Uterus (tissue), 4 donors: ENCODE measurements around the gene PLK4. TPM values are rescaled to one million over a fixed set of nuclear protein-coding genes. Genes with fewer than 3 reads are reported as not detected.

Experiments
- DNase-seq, 2 donors: peaks; one replicate each; pipeline ENCODE4 v3.0.0-alpha.2; 2019 to 2020
- H3K27ac ChIP-seq, 2 donors: fragments of 200-600 bp; sonication (generic); 1 replicate in 1 of 2; 2 replicates in 1 of 2; pipeline ENCODE4 v1.5.1; 2016 to 2018
- H3K27me3 ChIP-seq, 2 donors: fragments of 200-600 bp; sonication (generic); one replicate each; pipeline ENCODE4 v1.5.1; 2018 to 2019; ENCODE audit warnings: control low read depth in 1 of 2
- H3K36me3 ChIP-seq, 2 donors: fragments of 200-600 bp; sonication (generic); one replicate each; pipeline ENCODE4 v1.5.1; 2019; ENCODE audit warnings: control low read depth in 1 of 2
- H3K4me1 ChIP-seq, 2 donors: fragments of 200-600 bp; sonication (generic); one replicate each; pipeline ENCODE4 v1.5.1; 2018 to 2019; ENCODE audit warnings: control low read depth in 1 of 2
- H3K4me3 ChIP-seq, 2 donors: fragments of 200-600 bp; sonication (generic); 1 replicate in 1 of 2; 2 replicates in 1 of 2; pipeline ENCODE4 v1.5.1; 2018 to 2019; ENCODE audit warnings: mild to moderate bottlenecking in 1 of 2
- H3K9me3 ChIP-seq, 2 donors: fragments of 200-600 bp; sonication (generic); one replicate each; pipeline ENCODE4 v1.5.1; 2019; ENCODE audit warnings: control low read depth in 1 of 2
- POLR2A ChIP-seq, 2 donors: fragments of 450-650 bp; IDR thresholded peaks; one replicate each; pipeline ENCODE4 v1.6.1; 2016; ENCODE audit warnings: antibody characterized with exemption in 2 of 2, mild to moderate bottlenecking in 1 of 2, moderate library complexity in 1 of 2
- intact Hi-C: fragments of 100-400 bp; cut with DNase I; formaldehyde crosslinking; loops from one replicate; pipeline ENCODE4 v1.15.1; 2023; ENCODE audit warnings: low total_unique reads
- total RNA-seq, 4 donors: library from RNA; depleted of rRNA in 3 of 4; stranded (reverse); fragments of >200 nt in 3 of 4; gene quantifications; one replicate each; pipeline versions ENCODE4 v1.1.0 to v1.2.4, GENCODE V29; 2014 to 2023
- TF ChIP-seq, protein P1 (sequence below), 4 experiments: fragments of 200-600 bp in 2 of 4; fragments of 450-650 bp in 2 of 4; sonication (generic) in 2 of 4; IDR thresholded peaks; one replicate each; pipeline ENCODE4 v1.5.1; 2016 to 2019; ENCODE audit warnings: antibody characterized with exemption in 4 of 4, mild to moderate bottlenecking in 2 of 4, moderate library complexity in 1 of 4
- donor health status: DM: yes; HTN: yes; CAD: no.

Gene PLK4
- total RNA-seq, 4 donors from 2014 or later: 0.77 to 17.7 (median 1.0) TPM; not detected in 1

GRCh38 chr4:127856813-127857447, 23.8 kb upstream of the PLK4 start:
- no peak for TF ChIP-seq POLR2A (IDR thresholded peaks at IDR 0.05)
- TF ChIP-seq, protein P1, sequence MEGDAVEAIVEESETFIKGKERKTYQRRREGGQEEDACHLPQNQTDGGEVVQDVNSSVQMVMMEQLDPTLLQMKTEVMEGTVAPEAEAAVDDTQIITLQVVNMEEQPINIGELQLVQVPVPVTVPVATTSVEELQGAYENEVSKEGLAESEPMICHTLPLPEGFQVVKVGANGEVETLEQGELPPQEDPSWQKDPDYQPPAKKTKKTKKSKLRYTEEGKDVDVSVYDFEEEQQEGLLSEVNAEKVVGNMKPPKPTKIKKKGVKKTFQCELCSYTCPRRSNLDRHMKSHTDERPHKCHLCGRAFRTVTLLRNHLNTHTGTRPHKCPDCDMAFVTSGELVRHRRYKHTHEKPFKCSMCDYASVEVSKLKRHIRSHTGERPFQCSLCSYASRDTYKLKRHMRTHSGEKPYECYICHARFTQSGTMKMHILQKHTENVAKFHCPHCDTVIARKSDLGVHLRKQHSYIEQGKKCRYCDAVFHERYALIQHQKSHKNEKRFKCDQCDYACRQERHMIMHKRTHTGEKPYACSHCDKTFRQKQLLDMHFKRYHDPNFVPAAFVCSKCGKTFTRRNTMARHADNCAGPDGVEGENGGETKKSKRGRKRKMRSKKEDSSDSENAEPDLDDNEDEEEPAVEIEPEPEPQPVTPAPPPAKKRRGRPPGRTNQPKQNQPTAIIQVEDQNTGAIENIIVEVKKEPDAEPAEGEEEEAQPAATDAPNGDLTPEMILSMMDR (IDR thresholded peaks at IDR 0.05): no peak
- Histone ChIP-seq H3K36me3 (no peaks in the 10 kb centered on the region), H3K9me3 (no peaks in the 10 kb centered on the region), H3K27ac (no peak overlapping the region), H3K4me3 (no peak overlapping the region), H3K4me1 (no peaks in the 10 kb centered on the region), H3K27me3 (no peaks in the 10 kb centered on the region)
- intact Hi-C loops: no loop called here
- DNase-seq: no peak

DNA sequence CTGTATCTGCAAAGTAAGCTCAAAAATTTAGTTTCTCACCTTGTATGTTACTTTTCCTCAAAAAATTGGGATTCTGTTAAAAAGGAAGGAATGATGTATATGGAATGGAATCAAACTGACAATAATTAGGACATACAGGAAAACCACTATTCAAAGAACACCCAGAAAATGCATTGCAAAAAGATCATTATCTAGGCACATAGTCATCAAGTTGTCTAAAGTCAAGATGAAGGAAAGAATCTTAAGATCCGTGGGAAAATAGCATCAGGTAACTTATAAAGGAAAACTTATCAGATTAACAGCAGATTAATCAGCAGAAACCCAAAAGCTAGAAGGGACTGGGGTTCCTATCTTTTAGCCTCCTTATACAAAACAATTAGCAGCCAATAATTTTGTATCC, 23.1 kb upstream of the PLK4 start:
- Histone ChIP-seq H3K9me3 (no peaks in the 10 kb centered on the region), H3K36me3 (no peaks in the 10 kb centered on the region), H3K4me1 (no peaks in the 10 kb centered on the region), H3K27me3 (no peaks in the 10 kb centered on the region), H3K27ac (no peak overlapping the region), H3K4me3 (no peak overlapping the region)
- intact Hi-C loops: no loop called here
- TF ChIP-seq, protein P1 (IDR thresholded peaks at IDR 0.05): no peak
- no peak for TF ChIP-seq POLR2A (IDR thresholded peaks at IDR 0.05)
- no peak for DNase-seq

DNA sequence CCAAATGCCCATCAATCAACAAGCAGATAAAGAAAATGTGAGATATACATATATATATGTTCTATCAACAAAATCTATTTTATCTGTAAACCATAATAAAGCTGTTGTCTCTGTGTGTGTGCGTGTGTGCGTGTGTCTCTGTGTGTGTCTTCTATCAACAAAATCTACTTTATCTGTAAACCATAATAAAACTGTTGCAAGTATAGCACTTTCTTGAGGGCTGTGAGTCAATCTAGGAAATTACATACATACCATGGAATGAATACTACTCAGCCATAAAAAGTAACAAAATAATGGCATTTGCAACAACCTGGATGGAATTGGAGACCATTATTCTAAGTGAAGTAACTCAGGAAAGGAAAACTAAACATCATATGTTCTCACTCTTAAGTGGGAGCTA, 12.5 kb upstream of the PLK4 start:
- Histone ChIP-seq H3K27me3 (no peaks in the 10 kb centered on the region), H3K4me3 (no peak overlapping the region), H3K36me3 (no peaks in the 10 kb centered on the region), H3K4me1 (no peaks in the 10 kb centered on the region), H3K27ac (no peak overlapping the region), H3K9me3 (no peaks in the 10 kb centered on the region)
- intact Hi-C loops: no loop called here
- DNase-seq: no peak
- TF ChIP-seq POLR2A (IDR thresholded peaks at IDR 0.05): no peak
- TF ChIP-seq, protein P1 (IDR thresholded peaks at IDR 0.05): no peak

GRCh38 chr4:127870281-127870680, 10.4 kb upstream of the PLK4 start:
- intact Hi-C loops: no loop called here
- no peaks in the 10 kb centered on the region for H3K9me3 ChIP-seq
- H3K27ac ChIP-seq: no peak overlapping the region
- DNase-seq: no peak
- H3K27me3 ChIP-seq: no peaks in the 10 kb centered on the region
- no peaks in the 10 kb centered on the region for H3K4me1 ChIP-seq
- TF ChIP-seq POLR2A (IDR thresholded peaks at IDR 0.05): no peak
- TF ChIP-seq, protein P1 (IDR thresholded peaks at IDR 0.05): no peak
- no peak overlapping the region for H3K4me3 ChIP-seq
- no peaks in the 10 kb centered on the region for H3K36me3 ChIP-seq

- Histone ChIP-seq H3K27ac (peak overlapping the region in 1 of 2 donors; percentile 7), H3K9me3 (no peaks in the 10 kb centered on the region), H3K27me3 (no peaks in the 10 kb centered on the region), H3K4me3 (no peak overlapping the region), H3K4me1 (no peaks in the 10 kb centered on the region), H3K36me3 (no peaks in the 10 kb centered on the region)
- TF ChIP-seq POLR2A (IDR thresholded peaks at IDR 0.05): no peak
- TF ChIP-seq, protein P1 (IDR thresholded peaks at IDR 0.05): no peak
- intact Hi-C loops: no loop called here
- DNase-seq: no peak
Observed at GRCh38 chr4:127870688-127871087, 10.0 kb upstream of the PLK4 start.
